Gastrocnemius medialis (tissue), 4 donors: ENCODE data around the gene CKAP5. TPM values are rescaled to one million over a fixed set of nuclear protein-coding genes. Genes with fewer than 3 reads are reported as not detected.
A peak's percentile ranks its signal among the peaks of the same experiment; 100 is the strongest.

ENCODE experiments used
- ATAC-seq, 2 donors: fragments of 150-250 bp; one replicate each; pipeline ENCODE4 v1.9.1; 2016
- DNase-seq, 2 donors: peaks; one replicate each; pipeline ENCODE4 v3.0.0-alpha.2; 2019
- H3K27ac ChIP-seq, 4 donors: fragments of 200-600 bp; sonication (generic); 1 replicate in 1 of 4; 2 replicates in 3 of 4; pipeline ENCODE4 v1.5.1; 2016 to 2018; ENCODE audit warnings: mild to moderate bottlenecking in 2 of 4, moderate library complexity in 1 of 4
- H3K27me3 ChIP-seq, 3 donors: fragments of 200-600 bp; sonication (generic) in 2 of 3; 1 replicate in 1 of 3; 2 replicates in 2 of 3; pipeline versions ENCODE4 v1.5.1 to v1.6.0; 2016 to 2019; ENCODE audit warnings: mild to moderate bottlenecking in 1 of 3, moderate library complexity in 1 of 3
- H3K36me3 ChIP-seq, 2 donors: fragments of 200-600 bp; sonication (generic) in 1 of 2; one replicate each; pipeline ENCODE4 v1.5.1; 2017 to 2018
- H3K4me1 ChIP-seq, 2 donors: fragments of 200-600 bp; sonication (generic) in 1 of 2; one replicate each; pipeline ENCODE4 v1.5.1; 2016 to 2017; ENCODE audit warnings: mild to moderate bottlenecking in 2 of 2
- H3K4me3 ChIP-seq, 4 donors: fragments of 200-600 bp; sonication (generic) in 3 of 4; 1 replicate in 1 of 4; 2 replicates in 3 of 4; pipeline ENCODE4 v1.5.1; 2016 to 2019; ENCODE audit warnings: mild to moderate bottlenecking in 2 of 4
- H3K9me3 ChIP-seq, 3 donors: fragments of 200-600 bp; sonication (generic) in 2 of 3; 1 replicate in 1 of 3; 2 replicates in 2 of 3; pipeline ENCODE4 v1.5.1; 2016 to 2019
- POLR2A ChIP-seq, 2 donors: fragments of 450-650 bp; IDR thresholded peaks; one replicate each; pipeline ENCODE4 v1.6.1; 2017; ENCODE audit warnings: antibody characterized with exemption in 2 of 2, mild to moderate bottlenecking in 2 of 2, moderate library complexity in 2 of 2
- in situ Hi-C, 4 donors: fragments of 200-750 bp; cut with MboI; loops; one replicate each; pipeline versions ENCODE4 v1.15.0 to v1.8.0; 2017; ENCODE audit warnings: low sequenced_read_pairs in 4 of 4
- intact Hi-C: fragments of 100-400 bp; cut with DNase I; formaldehyde crosslinking; loops from one replicate; pipeline ENCODE4 v1.15.1; 2023; ENCODE audit warnings: low total_unique reads
- total RNA-seq, 4 donors: library from RNA; depleted of rRNA; stranded (reverse); fragments of >200 nt; gene quantifications; one replicate each; pipeline versions ENCODE4 v1.1.0 to v1.2.3, GENCODE V29; 2016
- TF ChIP-seq, protein P1 (sequence below), 5 experiments: fragments of 450-650 bp in 3 of 5; fragments of 200-600 bp in 2 of 5; sonication (generic) in 2 of 5; IDR thresholded peaks in 4 of 5; conservative IDR thresholded peaks in 1 of 5; 1 replicate in 4 of 5; 2 replicates in 1 of 5; pipeline ENCODE4 v1.5.1; 2016 to 2019; ENCODE audit warnings: antibody characterized with exemption in 5 of 5, mild to moderate bottlenecking in 3 of 5, moderate library complexity in 3 of 5

CKAP5 gene
- total RNA-seq, 4 donors from 2014 or later, result 43.6 to 89.6 (median 65.0) TPM

DNA sequence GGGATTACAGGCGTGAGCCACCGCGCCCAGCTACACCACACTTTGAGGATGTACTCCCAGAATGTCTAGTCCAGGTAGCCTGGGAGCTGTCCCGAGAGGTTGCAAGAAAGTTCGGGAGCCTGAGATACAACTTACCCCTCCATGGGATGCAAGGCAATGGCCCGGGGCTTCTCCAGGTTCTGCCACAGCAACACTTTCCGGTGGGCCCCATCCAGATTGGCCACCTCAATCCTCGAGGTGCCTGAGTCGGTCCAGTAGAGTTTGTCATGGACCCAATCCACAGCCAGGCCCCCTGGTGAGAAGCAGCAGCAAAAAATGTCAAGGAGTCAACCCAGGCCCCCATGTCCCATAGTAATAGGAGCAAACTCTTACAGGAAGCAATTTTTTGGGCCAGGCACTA is 46.8 kb upstream of the CKAP5 start:
- intact Hi-C loops, result no loop called here
- in situ Hi-C loops, result loop anchor here in 2 of 4 donors (25.0 kb wide), 1 partner anchor 469 kb away; the partner anchor contains the start of gene MYBPC3 (in 2 of the 2)

DNA sequence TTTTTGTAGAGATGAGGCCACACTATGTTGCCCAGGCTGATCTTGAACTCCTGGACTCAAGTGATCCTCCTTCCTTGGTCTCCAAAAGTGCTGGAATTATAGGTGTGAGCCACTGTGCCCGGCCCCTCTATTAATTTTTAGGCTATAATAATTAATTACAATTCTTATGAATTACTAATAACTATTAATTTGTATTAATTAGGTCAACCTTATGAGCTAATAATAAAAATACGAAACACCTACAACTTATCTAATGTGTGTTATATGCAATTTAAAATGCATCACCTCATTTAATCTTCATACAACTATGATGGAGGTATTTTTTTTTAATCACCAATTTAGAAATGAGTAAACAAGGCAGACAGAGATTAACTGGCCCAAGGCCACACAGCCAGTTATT is 46.0 kb upstream of the CKAP5 start:
- no peak overlapping the region for H3K27ac ChIP-seq
- no peak overlapping the region for H3K4me3 ChIP-seq
- in situ Hi-C loops (loop anchor here in 2 of 4 donors (25.0 kb wide), 1 partner anchor 470 kb away; the partner anchor contains the start of gene MYBPC3 (in 2 of the 2)), intact Hi-C loops (no loop called here)
- TF ChIP-seq POLR2A (IDR thresholded peaks at IDR 0.05), result no peak
- TF ChIP-seq, protein P1, sequence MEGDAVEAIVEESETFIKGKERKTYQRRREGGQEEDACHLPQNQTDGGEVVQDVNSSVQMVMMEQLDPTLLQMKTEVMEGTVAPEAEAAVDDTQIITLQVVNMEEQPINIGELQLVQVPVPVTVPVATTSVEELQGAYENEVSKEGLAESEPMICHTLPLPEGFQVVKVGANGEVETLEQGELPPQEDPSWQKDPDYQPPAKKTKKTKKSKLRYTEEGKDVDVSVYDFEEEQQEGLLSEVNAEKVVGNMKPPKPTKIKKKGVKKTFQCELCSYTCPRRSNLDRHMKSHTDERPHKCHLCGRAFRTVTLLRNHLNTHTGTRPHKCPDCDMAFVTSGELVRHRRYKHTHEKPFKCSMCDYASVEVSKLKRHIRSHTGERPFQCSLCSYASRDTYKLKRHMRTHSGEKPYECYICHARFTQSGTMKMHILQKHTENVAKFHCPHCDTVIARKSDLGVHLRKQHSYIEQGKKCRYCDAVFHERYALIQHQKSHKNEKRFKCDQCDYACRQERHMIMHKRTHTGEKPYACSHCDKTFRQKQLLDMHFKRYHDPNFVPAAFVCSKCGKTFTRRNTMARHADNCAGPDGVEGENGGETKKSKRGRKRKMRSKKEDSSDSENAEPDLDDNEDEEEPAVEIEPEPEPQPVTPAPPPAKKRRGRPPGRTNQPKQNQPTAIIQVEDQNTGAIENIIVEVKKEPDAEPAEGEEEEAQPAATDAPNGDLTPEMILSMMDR (IDR thresholded peaks at IDR 0.05 in 4 of 5, conservative IDR thresholded peaks at IDR 0.05 in 1 of 5), result no peak
- no peak for ATAC-seq
- H3K36me3 ChIP-seq, result peaks cover 0 to 29% of the 10 kb centered on the region in 2 donors
- no peaks in the 10 kb centered on the region for H3K27me3 ChIP-seq
- H3K9me3 ChIP-seq, result no peaks in the 10 kb centered on the region
- peaks cover 6 to 12% of the 10 kb centered on the region in 2 donors for H3K4me1 ChIP-seq
- DNase-seq, result no peak

More for the DNA sequence above, 46.8 kb upstream of the CKAP5 start:
- H3K9me3 ChIP-seq, result no peaks in the 10 kb centered on the region
- no peaks in the 10 kb centered on the region for H3K27me3 ChIP-seq
- no peak for ATAC-seq
- peaks cover 6 to 12% of the 10 kb centered on the region in 2 donors for H3K4me1 ChIP-seq
- H3K36me3 ChIP-seq, result peaks cover 0 to 28% of the 10 kb centered on the region in 2 donors
- H3K4me3 ChIP-seq, result no peak overlapping the region
- no peak overlapping the region for H3K27ac ChIP-seq
- no peak for TF ChIP-seq POLR2A (IDR thresholded peaks at IDR 0.05)
- TF ChIP-seq, protein P1 (IDR thresholded peaks at IDR 0.05 in 4 of 5, conservative IDR thresholded peaks at IDR 0.05 in 1 of 5), result no peak
- DNase-seq, result no peak

DNA sequence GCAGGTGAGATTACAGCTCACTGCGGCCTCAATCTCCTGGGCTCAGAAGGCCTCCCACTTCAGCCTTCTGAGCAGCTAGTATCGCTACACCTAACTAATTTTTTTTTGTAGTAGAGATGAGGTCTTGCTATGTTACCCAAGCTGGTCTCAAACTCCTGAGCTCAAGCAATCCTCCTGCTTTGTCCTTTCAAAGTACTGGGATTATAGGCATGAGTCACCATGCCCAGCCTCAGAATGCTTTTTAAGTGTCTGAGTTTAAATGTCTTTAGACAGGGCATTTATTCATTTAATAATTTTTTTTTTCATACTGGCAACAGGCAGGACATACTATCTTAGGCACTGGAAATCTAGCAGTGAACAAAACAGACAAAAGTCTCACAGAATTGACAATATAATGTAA is 44.6 kb upstream of the CKAP5 start:
- H3K27me3 ChIP-seq, result no peaks in the 10 kb centered on the region
- intact Hi-C loops, result no loop called here

DNA sequence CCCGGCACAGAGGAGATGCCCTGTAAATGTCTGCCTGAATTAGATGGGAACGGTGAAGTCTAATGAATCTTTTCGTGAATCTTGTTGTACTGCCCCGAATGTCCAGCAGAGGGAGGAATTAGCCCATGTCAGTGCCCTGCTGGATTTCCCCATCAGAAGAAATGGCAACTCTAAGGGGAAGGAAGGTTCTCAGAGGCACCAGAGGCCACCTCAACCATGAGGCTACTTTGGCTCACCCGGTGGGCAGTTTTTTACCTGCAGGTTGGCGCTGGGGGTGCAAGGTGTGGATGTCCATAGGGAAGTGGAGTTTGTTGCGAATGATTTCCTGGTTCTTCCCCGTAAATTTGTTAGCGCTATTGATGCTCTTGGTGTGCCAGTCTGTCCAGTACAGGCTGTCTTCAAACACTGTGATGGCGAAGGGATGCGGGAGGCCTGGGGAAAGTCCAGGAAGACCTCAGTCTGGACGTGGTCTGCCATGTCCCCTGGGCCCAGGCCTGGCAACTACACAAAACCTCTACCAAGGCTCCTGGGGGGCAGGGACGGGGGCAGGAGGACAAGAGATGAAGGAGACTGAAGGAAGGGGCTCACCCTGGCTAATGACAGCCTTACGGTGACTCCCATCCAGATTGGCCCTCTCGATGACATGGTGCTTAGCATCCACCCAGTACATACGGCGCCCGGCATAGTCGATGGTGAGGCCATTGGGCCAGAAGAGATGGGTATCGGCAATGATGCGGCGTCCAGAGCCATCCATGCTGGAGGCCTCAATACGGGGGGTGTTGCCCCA is 43.8 kb upstream of the CKAP5 start:
- no peak overlapping the region for H3K4me3 ChIP-seq
- H3K4me1 ChIP-seq, result peaks cover under 1 to 1% of the 10 kb centered on the region in 2 donors
- peaks cover 0 to 51% of the 10 kb centered on the region in 2 donors for H3K36me3 ChIP-seq
- TF ChIP-seq, protein P1 (IDR thresholded peaks at IDR 0.05 in 4 of 5, conservative IDR thresholded peaks at IDR 0.05 in 1 of 5), result peak; percentile 84 to 91 (median 86)
- no peak for TF ChIP-seq POLR2A (IDR thresholded peaks at IDR 0.05)
- in situ Hi-C loops (loop anchor here (5.0 to 25.0 kb wide), 2 partner anchors 262 to 472 kb away; partner anchors contain the start of gene MYBPC3 (in 2 of the 4)), intact Hi-C loops (loop anchor here (1.0 to 2.0 kb wide), 3 partner anchors 25 to 465 kb away; no protein-coding TSS in a partner anchor)
- no peaks in the 10 kb centered on the region for H3K9me3 ChIP-seq
- H3K27ac ChIP-seq, result no peak overlapping the region
- peak; percentile 85 to 94 for ATAC-seq
- DNase-seq, result peak; percentile 35 to 64
- no peaks in the 10 kb centered on the region for H3K27me3 ChIP-seq

More for the DNA sequence above, 44.6 kb upstream of the CKAP5 start:
- H3K4me3 ChIP-seq, result no peak overlapping the region
- ATAC-seq, result no peak
- TF ChIP-seq, protein P1 (IDR thresholded peaks at IDR 0.05 in 4 of 5, conservative IDR thresholded peaks at IDR 0.05 in 1 of 5), result no peak
- no peak for TF ChIP-seq POLR2A (IDR thresholded peaks at IDR 0.05)
- peaks cover 6 to 8% of the 10 kb centered on the region in 2 donors for H3K4me1 ChIP-seq
- H3K36me3 ChIP-seq, result peaks cover 0 to 43% of the 10 kb centered on the region in 2 donors
- H3K27ac ChIP-seq, result no peak overlapping the region
- in situ Hi-C loops, result loop anchor here in 2 of 4 donors (25.0 kb wide), 1 partner anchor 472 kb away; the partner anchor contains the start of gene MYBPC3 (in 2 of the 2)
- no peak for DNase-seq
- H3K9me3 ChIP-seq, result no peaks in the 10 kb centered on the region
